Measurements from ENCODE around the gene NPDC1.

GRCh38 chr9:136992819-136993369 lies 53.1 kb downstream of the NPDC1 start:
- no peak for TF ChIP-seq POLR2A (IDR thresholded peaks at IDR 0.05; ENCODE audit: low read depth, low read length)
- TF ChIP-seq POLR2AphosphoS5 (IDR thresholded peaks at IDR 0.05; ENCODE audit: low read depth, low read length): no peak
- no peak for TF ChIP-seq PAX5 (IDR thresholded peaks at IDR 0.05; ENCODE audit: insufficient read depth, low read length, severe bottlenecking)
- TF ChIP-seq SPI1 (IDR thresholded peaks at IDR 0.05; ENCODE audit: low read depth, low read length): no peak
- TF ChIP-seq TAF1 (IDR thresholded peaks at IDR 0.05; ENCODE audit: low read depth, low read length): no peak
